NOMO-1 treated with dmso at 0.1 percent for 144 hours (cell line): Measurements from ENCODE around the gene GABARAP.

Experiments used
- DNase-seq: peaks from one replicate; lab custom pipeline; 2025; ENCODE audit not compliant: unreplicated experiment; lab: John Stamatoyannopoulos, UW

GABARAP gene

GRCh38 chr17:7223375-7223774, 18.9 kb downstream of the GABARAP start:
- no peak for DNase-seq

GRCh38 chr17:7222972-7223292, 19.3 kb downstream of the GABARAP start:
- no peak for DNase-seq

- no peak for DNase-seq
Observed at GRCh38 chr17:7222093-7222971, 19.9 kb downstream of the GABARAP start.

- DNase-seq = no peak
Observed at GRCh38 chr17:7221278-7222092, 20.8 kb downstream of the GABARAP start.

DNA sequence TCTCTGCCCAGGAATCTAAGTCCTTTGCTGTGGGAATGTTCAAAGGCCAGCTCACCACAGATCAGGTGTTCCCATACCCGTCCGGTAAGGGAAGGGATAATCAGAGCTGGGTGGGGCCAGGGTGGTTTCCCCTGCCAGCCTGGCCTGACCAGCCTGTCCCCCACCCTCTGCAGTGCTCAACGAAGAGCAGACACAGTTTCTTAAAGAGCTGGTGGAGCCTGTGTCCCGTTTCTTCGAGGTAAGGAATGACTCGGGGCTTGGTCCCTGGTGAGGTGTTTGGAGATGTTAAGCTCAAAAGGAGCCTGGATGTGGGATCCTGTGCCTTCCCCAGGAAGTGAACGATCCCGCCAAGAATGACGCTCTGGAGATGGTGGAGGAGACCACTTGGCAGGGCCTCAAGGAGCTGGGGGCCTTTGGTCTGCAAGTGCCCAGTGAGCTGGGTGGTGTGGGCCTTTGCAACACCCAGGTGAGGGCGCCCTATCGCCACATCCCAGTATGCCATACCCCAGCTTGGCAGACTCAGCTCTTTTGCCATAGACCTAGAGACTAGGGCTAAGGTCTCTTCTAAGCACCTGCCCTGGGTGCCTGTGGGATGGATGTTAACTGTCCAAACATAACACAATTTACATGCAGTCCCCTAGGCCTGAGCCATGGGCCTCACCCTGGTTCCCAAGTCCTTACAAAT, 21.5 kb downstream of the GABARAP start:
- DNase-seq = peak; percentile 43

DNA sequence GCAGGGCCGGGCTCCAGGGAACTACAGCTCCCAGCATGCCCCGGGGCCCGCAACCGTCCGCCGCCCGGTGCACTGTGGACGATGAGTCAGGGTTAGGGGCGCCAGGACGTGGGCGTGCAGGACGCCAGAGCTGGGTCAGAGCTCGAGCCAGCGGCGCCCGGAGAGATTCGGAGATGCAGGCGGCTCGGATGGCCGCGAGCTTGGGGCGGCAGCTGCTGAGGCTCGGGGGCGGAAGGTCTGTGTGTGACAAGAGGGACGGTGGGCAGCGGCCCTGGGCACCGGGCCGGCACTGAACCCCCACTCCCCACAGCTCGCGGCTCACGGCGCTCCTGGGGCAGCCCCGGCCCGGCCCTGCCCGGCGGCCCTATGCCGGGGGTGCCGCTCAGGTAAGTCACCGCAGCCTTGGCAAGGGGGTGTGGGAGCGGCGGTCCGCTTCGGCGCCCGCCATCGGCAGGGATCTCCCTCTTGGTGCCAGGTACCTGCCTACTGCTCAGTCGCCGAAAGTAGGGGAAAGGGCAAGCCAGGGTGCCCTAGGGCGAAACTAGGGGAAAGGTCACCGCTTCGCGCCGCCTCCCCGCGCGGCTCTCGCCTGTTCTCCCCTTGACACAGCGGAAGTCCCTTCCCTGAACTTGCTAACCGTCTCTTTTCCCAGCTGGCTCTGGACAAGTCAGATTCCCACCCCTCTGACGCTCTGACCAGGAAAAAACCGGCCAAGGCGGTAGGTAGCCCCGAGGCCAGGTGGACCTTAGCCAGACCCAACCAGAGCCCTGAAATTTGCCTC, 22.2 kb downstream of the GABARAP start, which contains the start of the genes ACADVL and DLG4:
TSS of gene ACADVL (plus strand) at position 127 of the 781 bp plus-strand sequence. CDS start at position 174, 47 bp downstream.
TSS of gene DLG4 (minus strand) at position 25 of the 781 bp plus-strand sequence.
- peak; percentile 61 for DNase-seq

DNA sequence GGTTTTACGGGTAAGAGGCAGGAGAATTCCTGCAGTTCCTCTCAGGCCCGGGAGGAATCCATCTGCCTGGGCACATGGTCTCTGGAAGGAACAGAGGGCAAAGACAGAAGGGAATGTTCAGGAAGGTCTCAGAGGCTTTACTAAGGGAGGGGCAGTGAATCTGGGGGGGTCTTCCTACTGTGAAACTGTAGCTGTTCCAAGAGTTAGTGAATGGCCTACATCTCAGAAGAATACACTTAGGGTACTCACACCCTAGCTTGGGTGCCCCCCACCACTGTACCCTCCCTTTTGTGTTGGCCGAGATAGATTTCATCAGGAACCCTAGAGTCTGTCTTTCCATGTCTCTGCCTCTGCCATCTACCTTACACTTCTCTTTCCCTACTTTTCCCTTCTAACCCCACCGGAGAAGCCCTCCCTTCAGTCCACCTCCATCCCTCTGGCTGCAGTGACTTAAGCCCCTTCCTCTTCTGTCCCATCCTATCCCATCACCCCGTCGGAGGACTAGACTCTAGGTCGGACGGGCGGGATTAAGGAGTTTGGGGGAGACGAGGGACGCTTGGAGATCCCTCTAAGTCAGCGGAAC, 22.9 kb downstream of the GABARAP start:
- DNase-seq = no peak

DNA sequence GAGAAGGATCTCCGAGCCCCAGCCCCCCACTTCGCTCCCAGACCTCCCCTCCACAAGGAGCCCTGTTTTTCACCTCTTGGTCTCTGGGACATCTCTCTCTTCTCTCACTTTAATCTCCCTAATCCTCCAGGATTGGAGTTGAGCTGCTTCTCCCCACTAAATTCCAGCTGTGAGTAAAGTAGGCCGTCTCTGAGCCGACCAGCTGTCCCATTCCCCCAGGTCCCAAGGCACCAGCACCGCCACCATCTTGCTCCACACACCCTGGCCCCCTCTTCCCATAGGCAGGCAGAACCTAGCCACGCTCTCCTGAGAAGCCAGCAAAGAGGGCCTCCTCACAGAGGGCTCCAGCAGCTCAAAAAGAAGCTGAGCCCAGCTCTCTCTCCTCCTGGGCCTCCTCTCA, 23.5 kb downstream of the GABARAP start:
- no peak for DNase-seq

DNA sequence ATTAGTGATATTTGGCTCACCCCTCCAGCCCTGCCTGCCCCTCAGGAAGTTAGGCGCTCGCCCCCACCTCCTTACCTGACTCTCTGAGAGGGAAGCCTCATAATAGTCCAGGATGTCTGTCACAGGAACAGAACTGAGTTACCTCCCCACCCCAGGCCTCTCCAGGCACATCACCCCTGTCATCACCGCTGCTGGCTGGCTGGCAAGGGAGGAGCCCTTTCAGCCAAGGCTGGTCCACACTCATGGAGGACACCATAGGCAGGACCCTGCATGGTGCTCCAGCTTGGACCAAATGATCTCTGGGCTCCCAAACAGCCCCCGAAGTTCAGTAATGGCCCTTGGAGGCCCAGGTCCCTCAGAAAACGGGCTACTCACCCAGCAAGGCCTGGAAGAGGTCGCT, 24.1 kb downstream of the GABARAP start:
- no peak for DNase-seq

GRCh38 chr17:7217113-7217987, 24.9 kb downstream of the GABARAP start:
- peak; percentile 64 for DNase-seq

- DNase-seq = no peak
Observed at GRCh38 chr17:7216242-7217112, 25.8 kb downstream of the GABARAP start.

GRCh38 chr17:7215652-7216180, 26.5 kb downstream of the GABARAP start:
- no peak for DNase-seq

DNA sequence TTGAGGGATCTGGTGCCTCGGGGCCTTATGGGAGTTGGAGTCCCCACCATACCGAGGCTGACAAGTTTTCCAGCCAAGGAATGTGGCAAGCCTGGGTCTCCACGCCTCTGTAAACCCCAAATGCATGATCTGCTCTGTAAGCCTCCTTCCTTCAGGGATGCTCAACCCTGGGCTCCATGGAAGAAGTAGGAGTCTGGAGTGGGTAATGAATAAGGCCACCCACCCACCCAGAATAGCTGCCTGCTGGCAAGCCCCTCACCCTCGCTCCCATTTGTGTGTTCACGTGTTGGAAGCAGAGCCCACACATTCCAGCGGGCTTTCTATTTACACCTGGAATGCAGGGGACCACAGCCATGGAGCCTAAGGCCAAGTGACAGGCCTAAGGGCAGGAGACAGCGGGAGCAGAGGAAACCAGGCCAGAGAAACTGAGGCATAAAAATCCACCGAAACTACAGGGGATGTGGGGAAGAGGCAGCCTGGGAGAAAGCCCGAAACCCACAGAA, 27.1 kb downstream of the GABARAP start:
- DNase-seq = no peak

GRCh38 chr17:7214300-7215135, 27.7 kb downstream of the GABARAP start:
- peak; percentile 95 for DNase-seq

GRCh38 chr17:7213895-7214299, 28.4 kb downstream of the GABARAP start:
- DNase-seq = peak; percentile 51

DNA sequence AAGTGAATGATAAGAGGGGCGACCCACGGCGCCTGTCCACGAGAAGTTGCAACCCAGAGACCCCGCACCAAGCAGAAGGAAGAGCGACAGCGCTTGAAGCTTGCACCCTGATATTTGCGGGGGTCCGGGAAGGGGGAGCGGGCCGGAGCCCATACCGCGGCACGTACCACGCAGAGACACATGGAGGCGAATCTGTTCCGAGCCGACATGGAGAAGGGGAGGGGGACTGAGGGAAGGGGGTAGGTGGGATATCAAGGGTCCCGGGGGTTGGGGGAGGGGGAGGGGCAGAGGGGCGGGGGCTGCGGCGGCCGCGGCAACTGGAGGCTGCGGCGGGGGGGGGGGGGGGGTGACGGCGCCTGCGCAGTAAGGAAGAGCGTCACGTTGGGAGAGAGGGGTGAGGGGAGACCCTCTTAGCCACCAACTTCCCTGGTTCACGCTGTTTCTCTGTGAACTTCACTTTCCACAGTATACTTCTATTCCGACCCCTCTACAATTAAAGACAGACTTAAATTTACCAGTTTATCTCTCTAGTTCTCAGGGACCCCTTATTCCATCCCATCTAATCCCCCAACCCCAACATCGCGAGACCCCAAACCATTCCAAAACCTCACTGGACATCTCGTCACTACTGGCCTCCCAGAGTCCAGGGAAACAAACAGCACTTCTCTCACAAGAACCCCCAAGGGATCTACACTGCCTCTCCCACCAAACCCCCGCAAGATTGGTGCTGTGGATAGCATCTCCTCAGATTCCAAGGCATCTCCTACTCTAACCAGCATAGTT, 30.6 kb downstream of the GABARAP start:
- no peak for DNase-seq
